HL-60 (cell line): ENCODE measurements around the gene TLR9.

Source experiments
- DNase-seq, 2 experiments: peaks; one replicate each; pipeline ENCODE4 v3.0.0-alpha.2; 2010 to 2020; ENCODE audit warnings: low read depth in 1 of 2, low spot score in 1 of 2
- H3K27ac ChIP-seq: fragments of 250-450 bp; sonication (Bioruptor Pico); replicated peaks from 2 replicates; pipeline ENCODE4 v1.5.1; 2020; ENCODE audit warnings: mild to moderate bottlenecking, moderate library complexity
- H3K27me3 ChIP-seq: fragments of 250-450 bp; sonication (Bioruptor Pico); 2 replicates; pipeline ENCODE4 v1.5.1; 2021; ENCODE audit warnings: mild to moderate bottlenecking, moderate library complexity; ENCODE audit not compliant: insufficient read depth, poor library complexity, severe bottlenecking
- H3K4me3 ChIP-seq: replicated peaks from 2 replicates; pipeline ENCODE4 v1.5.1; 2011; ENCODE audit warnings: mild to moderate bottlenecking, control low read depth, low read length; ENCODE audit not compliant: insufficient read depth
- GABPA ChIP-seq: IDR thresholded peaks from 2 replicates; pipeline ENCODE4 v1.6.1; 2012; ENCODE audit warnings: low read depth
- POLR2AphosphoS5 ChIP-seq: IDR thresholded peaks from 2 replicates; pipeline ENCODE4 v1.6.1; 2012; ENCODE audit warnings: low read depth
- SPI1 ChIP-seq: IDR thresholded peaks from 2 replicates; pipeline ENCODE4 v1.6.1; 2012; ENCODE audit warnings: low read depth, mild to moderate bottlenecking, borderline replicate concordance
- TF ChIP-seq, protein P1 (sequence below): IDR thresholded peaks from 2 replicates; pipeline ENCODE4 v1.6.1; 2012; ENCODE audit warnings: low read depth; ENCODE audit not compliant: insufficient replicate concordance
- TF ChIP-seq, protein P2 (sequence below): IDR thresholded peaks from one replicate; pipeline ENCODE4 v1.5.1; 2011; ENCODE audit warnings: low read length, control low read depth, inconsistent platforms; ENCODE audit not compliant: insufficient read depth

TLR9 gene

DNA sequence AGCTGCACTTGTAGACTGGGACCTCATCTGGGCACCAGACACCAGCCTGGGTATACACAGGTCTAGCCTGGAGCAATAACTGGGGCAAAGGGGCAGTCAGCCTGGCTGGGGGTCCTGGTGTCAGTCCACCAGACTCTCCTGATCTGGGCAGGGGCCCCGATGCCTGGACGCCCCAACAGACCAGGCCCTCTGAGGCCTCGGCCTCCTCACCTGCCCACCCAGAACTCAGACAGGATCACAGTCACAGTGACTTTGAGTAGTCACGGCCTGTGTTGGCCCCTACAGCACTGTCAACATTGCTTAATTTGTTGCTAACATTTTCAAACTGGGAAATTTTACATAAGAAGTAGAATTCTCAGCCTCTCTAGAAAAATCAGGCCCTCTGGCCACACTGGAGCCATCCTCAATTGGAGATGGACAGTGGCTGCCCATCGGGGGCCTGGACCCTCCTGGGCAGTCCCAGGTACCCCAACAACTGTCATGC is 7.7 kb upstream of the TLR9 start:
- TF ChIP-seq GABPA: no peak
- no peak overlapping the region for H3K4me3 ChIP-seq

DNA sequence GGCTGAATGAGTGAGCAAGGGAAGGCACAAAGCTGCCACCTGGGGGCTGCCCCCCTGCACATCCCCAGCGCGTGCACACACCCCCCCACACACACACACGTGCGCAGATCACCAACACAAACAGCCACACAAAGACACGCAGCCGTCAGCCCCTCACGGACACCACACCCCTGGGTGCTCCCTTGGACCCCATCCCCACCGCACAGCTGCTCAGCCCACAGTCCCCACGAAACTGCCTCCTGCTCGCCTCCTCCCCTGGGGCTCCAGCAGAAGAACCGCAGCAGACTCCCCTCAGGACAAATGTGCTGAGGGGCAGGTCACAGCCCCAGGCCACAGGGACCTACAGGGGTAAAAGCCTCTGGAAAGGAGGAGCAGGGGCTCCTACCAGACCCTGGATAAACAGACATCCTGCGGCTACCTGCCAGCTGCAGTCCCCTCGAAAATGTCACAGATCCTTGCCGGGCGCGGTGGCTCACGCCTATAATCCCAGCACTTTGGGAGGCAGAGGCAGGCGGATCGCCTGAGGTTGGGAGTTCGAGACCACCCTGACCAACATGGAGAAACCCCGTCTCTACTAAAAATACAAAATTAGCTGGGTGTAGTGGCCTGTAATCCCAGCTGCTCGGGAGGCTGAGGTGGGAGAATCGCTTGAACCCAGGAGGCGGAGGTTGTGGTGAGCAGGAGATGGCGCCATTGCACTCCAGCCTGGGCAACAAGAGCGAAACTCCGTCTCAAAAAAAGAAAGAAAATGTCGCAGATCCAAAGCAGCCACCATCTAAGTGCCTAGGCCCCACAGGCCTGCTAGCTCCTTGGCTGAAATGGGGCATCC is 7.0 kb upstream of the TLR9 start:
- no peak for TF ChIP-seq POLR2AphosphoS5
- TF ChIP-seq GABPA: no peak
- TF ChIP-seq, protein P1, sequence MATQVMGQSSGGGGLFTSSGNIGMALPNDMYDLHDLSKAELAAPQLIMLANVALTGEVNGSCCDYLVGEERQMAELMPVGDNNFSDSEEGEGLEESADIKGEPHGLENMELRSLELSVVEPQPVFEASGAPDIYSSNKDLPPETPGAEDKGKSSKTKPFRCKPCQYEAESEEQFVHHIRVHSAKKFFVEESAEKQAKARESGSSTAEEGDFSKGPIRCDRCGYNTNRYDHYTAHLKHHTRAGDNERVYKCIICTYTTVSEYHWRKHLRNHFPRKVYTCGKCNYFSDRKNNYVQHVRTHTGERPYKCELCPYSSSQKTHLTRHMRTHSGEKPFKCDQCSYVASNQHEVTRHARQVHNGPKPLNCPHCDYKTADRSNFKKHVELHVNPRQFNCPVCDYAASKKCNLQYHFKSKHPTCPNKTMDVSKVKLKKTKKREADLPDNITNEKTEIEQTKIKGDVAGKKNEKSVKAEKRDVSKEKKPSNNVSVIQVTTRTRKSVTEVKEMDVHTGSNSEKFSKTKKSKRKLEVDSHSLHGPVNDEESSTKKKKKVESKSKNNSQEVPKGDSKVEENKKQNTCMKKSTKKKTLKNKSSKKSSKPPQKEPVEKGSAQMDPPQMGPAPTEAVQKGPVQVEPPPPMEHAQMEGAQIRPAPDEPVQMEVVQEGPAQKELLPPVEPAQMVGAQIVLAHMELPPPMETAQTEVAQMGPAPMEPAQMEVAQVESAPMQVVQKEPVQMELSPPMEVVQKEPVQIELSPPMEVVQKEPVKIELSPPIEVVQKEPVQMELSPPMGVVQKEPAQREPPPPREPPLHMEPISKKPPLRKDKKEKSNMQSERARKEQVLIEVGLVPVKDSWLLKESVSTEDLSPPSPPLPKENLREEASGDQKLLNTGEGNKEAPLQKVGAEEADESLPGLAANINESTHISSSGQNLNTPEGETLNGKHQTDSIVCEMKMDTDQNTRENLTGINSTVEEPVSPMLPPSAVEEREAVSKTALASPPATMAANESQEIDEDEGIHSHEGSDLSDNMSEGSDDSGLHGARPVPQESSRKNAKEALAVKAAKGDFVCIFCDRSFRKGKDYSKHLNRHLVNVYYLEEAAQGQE: no peak

More for the DNA sequence above, 7.7 kb upstream of the TLR9 start:
- H3K27ac ChIP-seq: no peak overlapping the region
- H3K27me3 ChIP-seq: no peaks in the 10 kb centered on the region
- DNase-seq: no peak

DNA sequence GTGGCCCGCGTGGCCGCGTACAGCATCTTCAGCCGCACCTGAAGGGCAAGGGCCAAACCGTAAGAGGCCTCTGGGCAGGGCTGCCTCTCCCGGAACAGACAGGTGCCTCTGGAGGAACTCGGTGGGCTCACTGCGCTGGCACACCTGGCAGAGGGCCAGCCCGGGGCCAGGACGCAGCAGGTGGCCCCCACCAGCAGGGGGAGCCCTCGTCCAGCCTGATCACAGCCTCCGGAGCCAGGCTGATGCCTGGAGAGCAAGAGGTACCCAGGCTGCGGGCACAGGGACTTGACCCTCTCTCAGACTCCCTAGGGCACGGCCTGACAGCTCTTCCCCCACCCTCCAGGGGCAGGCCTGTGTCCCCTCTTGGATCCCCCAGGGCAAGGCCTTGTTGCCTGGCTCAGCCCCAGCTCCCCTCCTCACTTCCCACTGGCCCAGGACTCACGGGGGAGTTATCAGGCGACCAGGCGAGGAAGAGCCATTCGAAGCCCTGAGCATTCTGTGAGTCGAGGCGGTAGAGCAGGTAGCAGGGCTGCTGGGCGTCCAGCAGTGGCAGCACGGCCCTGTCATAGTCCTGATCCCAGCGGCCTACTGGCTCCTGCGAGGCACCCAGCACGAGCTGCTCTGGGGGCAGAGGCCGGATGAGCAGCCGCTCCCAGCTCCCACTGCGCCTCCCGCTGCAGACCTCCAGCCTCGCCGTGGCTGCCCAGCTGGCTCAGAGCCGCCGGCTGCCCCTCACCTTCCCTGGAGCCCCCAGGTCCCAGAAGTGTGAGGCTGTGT is 6.2 kb upstream of the TLR9 start:
- TF ChIP-seq SPI1 (no peak), POLR2AphosphoS5 (peak; percentile 78), GABPA (no peak)
- TF ChIP-seq, protein P1: no peak
- TF ChIP-seq, protein P2, sequence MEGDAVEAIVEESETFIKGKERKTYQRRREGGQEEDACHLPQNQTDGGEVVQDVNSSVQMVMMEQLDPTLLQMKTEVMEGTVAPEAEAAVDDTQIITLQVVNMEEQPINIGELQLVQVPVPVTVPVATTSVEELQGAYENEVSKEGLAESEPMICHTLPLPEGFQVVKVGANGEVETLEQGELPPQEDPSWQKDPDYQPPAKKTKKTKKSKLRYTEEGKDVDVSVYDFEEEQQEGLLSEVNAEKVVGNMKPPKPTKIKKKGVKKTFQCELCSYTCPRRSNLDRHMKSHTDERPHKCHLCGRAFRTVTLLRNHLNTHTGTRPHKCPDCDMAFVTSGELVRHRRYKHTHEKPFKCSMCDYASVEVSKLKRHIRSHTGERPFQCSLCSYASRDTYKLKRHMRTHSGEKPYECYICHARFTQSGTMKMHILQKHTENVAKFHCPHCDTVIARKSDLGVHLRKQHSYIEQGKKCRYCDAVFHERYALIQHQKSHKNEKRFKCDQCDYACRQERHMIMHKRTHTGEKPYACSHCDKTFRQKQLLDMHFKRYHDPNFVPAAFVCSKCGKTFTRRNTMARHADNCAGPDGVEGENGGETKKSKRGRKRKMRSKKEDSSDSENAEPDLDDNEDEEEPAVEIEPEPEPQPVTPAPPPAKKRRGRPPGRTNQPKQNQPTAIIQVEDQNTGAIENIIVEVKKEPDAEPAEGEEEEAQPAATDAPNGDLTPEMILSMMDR: peak; percentile 92
- Histone ChIP-seq H3K27me3 (no peaks in the 10 kb centered on the region), H3K4me3 (no peak overlapping the region), H3K27ac (no peak overlapping the region)
- DNase-seq: peak in 1 of 2 experiments; percentile 81

More for the DNA sequence above, 7.0 kb upstream of the TLR9 start:
- DNase-seq: no peak
- Histone ChIP-seq H3K27ac (no peak overlapping the region), H3K4me3 (no peak overlapping the region), H3K27me3 (no peaks in the 10 kb centered on the region)

DNA sequence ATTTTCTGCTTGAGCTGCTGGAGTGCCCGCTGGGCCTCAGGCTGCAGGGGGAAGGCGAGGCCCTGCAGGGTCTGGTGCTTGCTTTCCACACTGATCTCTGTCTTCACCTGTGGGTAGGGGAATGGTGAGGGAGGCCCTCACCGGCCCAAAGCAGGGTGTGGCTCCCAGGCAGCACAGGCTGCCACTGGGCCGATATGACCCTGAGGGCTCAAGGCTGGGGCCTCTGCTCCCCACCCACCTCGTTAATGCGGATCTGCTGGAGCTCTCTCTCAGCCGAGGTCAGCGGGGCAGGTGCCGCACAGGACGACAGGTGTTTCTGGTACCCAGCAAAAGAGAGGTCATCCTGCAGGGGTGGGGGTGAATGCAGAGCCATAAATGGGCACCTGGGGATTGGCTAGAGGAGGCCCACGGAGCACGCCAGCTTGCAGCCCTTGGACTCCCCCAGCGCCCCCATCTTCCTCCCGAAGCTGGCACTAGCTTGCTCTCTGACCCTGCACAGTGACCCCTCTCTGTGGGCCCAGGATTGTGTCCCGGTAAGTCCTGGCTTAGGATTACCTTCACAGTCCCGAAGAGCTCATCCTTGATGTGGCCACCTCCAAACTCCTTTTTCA is 5.5 kb upstream of the TLR9 start:
- no peak for TF ChIP-seq POLR2AphosphoS5

DNA sequence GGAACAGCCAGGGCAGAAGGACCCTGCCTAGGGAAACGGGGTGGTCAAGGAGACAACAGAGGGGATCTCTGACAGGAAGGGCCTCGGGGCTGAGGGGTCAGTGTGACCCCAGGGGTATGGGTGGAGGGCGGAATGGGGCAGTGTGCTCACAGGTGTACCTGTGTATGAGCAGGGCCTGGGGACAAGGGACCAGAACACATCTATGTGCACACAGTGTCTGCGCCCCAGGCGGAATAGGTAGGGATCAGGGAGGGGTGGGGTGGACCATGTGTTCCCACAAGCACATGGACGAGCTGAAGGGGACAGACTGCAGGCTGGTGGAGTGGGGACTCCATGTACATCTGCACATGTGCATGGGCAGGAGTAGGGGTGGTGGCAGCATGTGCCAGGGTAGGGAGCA is 5.0 kb upstream of the TLR9 start:
- no peak overlapping the region for H3K4me3 ChIP-seq
- TF ChIP-seq GABPA: no peak
- TF ChIP-seq, protein P2: no peak
- TF ChIP-seq, protein P1: no peak
- no peak for TF ChIP-seq SPI1
- TF ChIP-seq POLR2AphosphoS5: no peak
- H3K27ac ChIP-seq: no peak overlapping the region

More for the DNA sequence above, 5.5 kb upstream of the TLR9 start:
- Histone ChIP-seq H3K27me3 (no peaks in the 10 kb centered on the region), H3K27ac (no peak overlapping the region), H3K4me3 (no peak overlapping the region)
- no peak for DNase-seq

More for the DNA sequence above, 5.0 kb upstream of the TLR9 start:
- H3K27me3 ChIP-seq: no peaks in the 10 kb centered on the region
- no peak for DNase-seq
